Keratinocyte (primary cell): ENCODE results near the gene CES2. TPM values are rescaled to one million over a fixed set of nuclear protein-coding genes. Genes with fewer than 3 reads are reported as not detected.

Experiments used
- DNase-seq: peaks from one replicate; pipeline ENCODE4 v3.0.0-alpha.2; 2011; ENCODE audit warnings: low read depth, missing footprints, low spot score
- FAIRE-seq: peaks from 2 replicates; lab custom pipeline; 2011; peaks lifted over from hg19 to GRCh38; lab: Jason Lieb, UNC
- H2AFZ ChIP-seq: 2 replicates; pipeline ENCODE4 v1.6.0; 2012; ENCODE audit warnings: low read length, control low read depth, inconsistent platforms; ENCODE audit not compliant: control insufficient read depth
- H3K27ac ChIP-seq: 2 replicates; pipeline ENCODE4 v1.5.1; 2011; ENCODE audit warnings: low read length; ENCODE audit not compliant: control insufficient read depth, insufficient read depth
- H3K27me3 ChIP-seq: 3 replicates; pipeline ENCODE4 v1.6.0; 2011; ENCODE audit warnings: low read length; ENCODE audit not compliant: control insufficient read depth, insufficient read depth; ENCODE audit errors: extremely low read depth
- H3K36me3 ChIP-seq, 2 experiments: 2 replicates in 1 of 2; 3 replicates in 1 of 2; pipeline ENCODE4 v1.5.1; 2011; ENCODE audit warnings: low read length in 2 of 2, mild to moderate bottlenecking in 1 of 2; ENCODE audit not compliant: control insufficient read depth in 2 of 2, insufficient read depth in 2 of 2; ENCODE audit errors: extremely low read depth in 1 of 2
- H3K4me1 ChIP-seq: 3 replicates; pipeline ENCODE4 v1.5.1; 2011; ENCODE audit warnings: low read length; ENCODE audit not compliant: control insufficient read depth, insufficient read depth; ENCODE audit errors: extremely low read depth
- H3K4me2 ChIP-seq: 3 replicates; pipeline ENCODE4 v1.6.0; 2011; ENCODE audit warnings: low read depth, low read length; ENCODE audit not compliant: control insufficient read depth, insufficient read depth; ENCODE audit errors: extremely low read depth
- H3K4me3 ChIP-seq, 3 experiments: fragments of 200-600 bp in 1 of 3; sonication (generic) in 1 of 3; 2 replicates in 2 of 3; 3 replicates in 1 of 3; pipeline ENCODE4 v1.5.1; 2011 to 2016; ENCODE audit warnings: low read length in 3 of 3, mild to moderate bottlenecking in 3 of 3, control low read depth in 2 of 3, inconsistent platforms in 1 of 3, low read depth in 1 of 3, mixed read lengths in 1 of 3, mixed run types in 1 of 3, moderate library complexity in 1 of 3; ENCODE audit not compliant: control insufficient read depth in 2 of 3, insufficient read depth in 2 of 3; ENCODE audit errors: extremely low read depth in 1 of 3
- H3K79me2 ChIP-seq: 2 replicates; pipeline ENCODE4 v1.6.0; 2012; ENCODE audit warnings: low read length; ENCODE audit not compliant: control insufficient read depth, insufficient read depth
- H3K9ac ChIP-seq: 3 replicates; pipeline ENCODE4 v1.6.0; 2011; ENCODE audit warnings: low read length; ENCODE audit not compliant: control insufficient read depth, insufficient read depth; ENCODE audit errors: extremely low read depth
- H3K9me1 ChIP-seq: 3 replicates; pipeline ENCODE4 v1.6.0; 2011; ENCODE audit warnings: low read length; ENCODE audit not compliant: control insufficient read depth, insufficient read depth; ENCODE audit errors: extremely low read depth
- H3K9me3 ChIP-seq: 2 replicates; pipeline ENCODE4 v1.5.1; 2012; ENCODE audit warnings: low read depth, low read length; ENCODE audit not compliant: control insufficient read depth
- H4K20me1 ChIP-seq: 3 replicates; pipeline ENCODE4 v1.6.0; 2011; ENCODE audit warnings: low read length; ENCODE audit not compliant: control insufficient read depth, insufficient read depth; ENCODE audit errors: extremely low read depth
- EZH2 ChIP-seq: IDR thresholded peaks from one replicate; pipeline ENCODE4 v1.6.1; 2012; ENCODE audit warnings: inconsistent platforms, mild to moderate bottlenecking, low read length, moderate library complexity
- dilution Hi-C: fragments of 300-500 bp; cut with MboI; formaldehyde crosslinking; loops from one replicate; pipeline ENCODE4 v1.7.0; 2020; ENCODE audit warnings: low sequenced_read_pairs; ENCODE audit not compliant: extremely low pct_ligation_motif_present
- polyA plus RNA-seq, 5 experiments: library from polyadenylated mRNA; depleted of rRNA in 3 of 5; stranded (reverse) in 3 of 5; stranded (forward) in 1 of 5; unstranded in 1 of 5; fragments of >200 nt; gene quantifications; 1 replicate in 1 of 5; 2 replicates in 3 of 5; 3 replicates in 1 of 5; pipeline versions ENCODE4 v1.2.1 to v1.2.3, GENCODE V29; 2011 to 2012; ENCODE audit warnings: missing spikeins in 2 of 5, low read depth in 1 of 5, low replicate concordance in 1 of 5
- TF ChIP-seq, protein P1 (sequence below), 3 experiments: IDR thresholded peaks in 1 of 3; conservative IDR thresholded peaks in 1 of 3; optimal IDR thresholded peaks in 1 of 3; 2 replicates in 2 of 3; 3 replicates in 1 of 3; pipeline versions ENCODE3 to v1.5.1; 2011; ENCODE audit warnings: low read length in 3 of 3, mild to moderate bottlenecking in 3 of 3, moderate library complexity in 2 of 3, control low read depth in 1 of 3, inconsistent platforms in 1 of 3; ENCODE audit not compliant: insufficient read depth in 2 of 3; ENCODE audit errors: extremely low read depth in 1 of 3

The CES2 gene
- polyA plus RNA-seq, 1 donor (not counting 4 experiments of a cell fraction or from before 2014, with no cell fraction given): 41.6 TPM

DNA sequence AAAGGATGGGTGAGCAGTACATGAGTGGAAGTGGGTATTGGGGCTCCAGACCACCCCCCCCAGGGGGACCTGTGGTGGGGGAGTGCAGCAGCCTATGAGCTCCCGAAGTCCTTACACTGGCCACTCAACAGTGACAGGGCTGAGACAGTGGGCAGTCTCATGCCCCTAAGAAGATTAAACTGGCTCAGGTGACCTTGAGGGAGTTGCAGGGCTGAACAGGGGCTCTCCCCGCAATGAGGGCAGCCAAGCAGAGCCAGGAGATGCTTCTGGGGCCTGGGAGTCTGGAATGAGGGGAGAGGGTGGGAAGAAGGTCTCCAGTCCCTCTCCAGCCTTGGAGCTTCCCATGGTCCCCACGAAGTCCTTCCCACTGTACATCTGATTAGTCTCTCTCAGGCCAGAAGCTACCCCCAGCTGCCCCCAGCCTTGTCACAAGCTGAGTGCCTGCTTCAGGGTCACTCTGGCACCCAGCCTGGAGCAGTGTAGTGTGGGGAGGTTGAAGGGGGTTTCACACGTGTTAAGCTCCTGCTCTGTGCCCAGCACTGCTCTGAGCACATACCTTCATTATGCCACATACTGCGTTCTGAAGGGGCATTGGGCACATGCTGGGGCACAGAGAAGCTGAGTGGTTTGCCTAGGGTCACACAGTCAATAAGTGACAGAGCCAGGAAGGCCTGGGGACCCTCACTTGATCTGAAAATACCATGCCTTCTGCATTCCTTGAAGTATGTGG lies 15.6 kb upstream of the CES2 start:
- H2AFZ ChIP-seq: no peak overlapping the region
- no peak overlapping the region for H3K9ac ChIP-seq
- H3K27ac ChIP-seq: no peak overlapping the region
- H3K4me1 ChIP-seq: peaks cover 3% of the 10 kb centered on the region
- TF ChIP-seq, protein P1, sequence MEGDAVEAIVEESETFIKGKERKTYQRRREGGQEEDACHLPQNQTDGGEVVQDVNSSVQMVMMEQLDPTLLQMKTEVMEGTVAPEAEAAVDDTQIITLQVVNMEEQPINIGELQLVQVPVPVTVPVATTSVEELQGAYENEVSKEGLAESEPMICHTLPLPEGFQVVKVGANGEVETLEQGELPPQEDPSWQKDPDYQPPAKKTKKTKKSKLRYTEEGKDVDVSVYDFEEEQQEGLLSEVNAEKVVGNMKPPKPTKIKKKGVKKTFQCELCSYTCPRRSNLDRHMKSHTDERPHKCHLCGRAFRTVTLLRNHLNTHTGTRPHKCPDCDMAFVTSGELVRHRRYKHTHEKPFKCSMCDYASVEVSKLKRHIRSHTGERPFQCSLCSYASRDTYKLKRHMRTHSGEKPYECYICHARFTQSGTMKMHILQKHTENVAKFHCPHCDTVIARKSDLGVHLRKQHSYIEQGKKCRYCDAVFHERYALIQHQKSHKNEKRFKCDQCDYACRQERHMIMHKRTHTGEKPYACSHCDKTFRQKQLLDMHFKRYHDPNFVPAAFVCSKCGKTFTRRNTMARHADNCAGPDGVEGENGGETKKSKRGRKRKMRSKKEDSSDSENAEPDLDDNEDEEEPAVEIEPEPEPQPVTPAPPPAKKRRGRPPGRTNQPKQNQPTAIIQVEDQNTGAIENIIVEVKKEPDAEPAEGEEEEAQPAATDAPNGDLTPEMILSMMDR (optimal IDR thresholded peaks at IDR 0.05 in 1 of 3, IDR thresholded peaks at IDR 0.05 in 1 of 3, conservative IDR thresholded peaks at IDR 0.05 in 1 of 3; ENCODE audit: extremely low read depth in 1 of 3, insufficient read depth in 2 of 3, low read length in 3 of 3): no peak
- TF ChIP-seq EZH2: no peak
- H3K36me3 ChIP-seq: no peaks in the 10 kb centered on the region
- no peak for FAIRE-seq
- no peaks in the 10 kb centered on the region for H4K20me1 ChIP-seq
- no peaks in the 10 kb centered on the region for H3K9me3 ChIP-seq
- H3K79me2 ChIP-seq: no peaks in the 10 kb centered on the region
- peaks cover 30% of the 10 kb centered on the region for H3K27me3 ChIP-seq
- H3K4me3 ChIP-seq: no peak overlapping the region
- no peak for DNase-seq
- dilution Hi-C loops: no loop called here
- no peak overlapping the region for H3K4me2 ChIP-seq
- H3K9me1 ChIP-seq: no peaks in the 10 kb centered on the region

DNA sequence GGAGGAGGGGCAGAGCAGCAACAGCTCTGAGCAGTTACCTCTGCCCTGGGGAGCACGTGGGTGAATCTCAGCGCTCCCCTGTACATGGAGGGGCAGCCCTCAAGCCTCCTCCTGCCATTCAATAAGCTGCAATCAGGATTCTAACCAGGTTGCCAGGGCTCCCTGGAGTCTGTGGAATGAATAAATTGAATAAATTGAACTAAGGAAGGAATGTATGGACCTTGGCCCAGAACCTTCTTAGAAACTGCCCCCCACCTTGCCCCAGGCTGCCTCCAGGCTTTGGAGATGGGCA lies 15.1 kb upstream of the CES2 start:
- H3K36me3 ChIP-seq: no peaks in the 10 kb centered on the region
- H3K27ac ChIP-seq: no peak overlapping the region
- DNase-seq: no peak
- H3K4me2 ChIP-seq: no peak overlapping the region
- H4K20me1 ChIP-seq: no peaks in the 10 kb centered on the region
- peaks cover 36% of the 10 kb centered on the region for H3K27me3 ChIP-seq
- H3K79me2 ChIP-seq: no peaks in the 10 kb centered on the region
- no peaks in the 10 kb centered on the region for H3K9me1 ChIP-seq
- TF ChIP-seq, protein P1 (optimal IDR thresholded peaks at IDR 0.05 in 1 of 3, IDR thresholded peaks at IDR 0.05 in 1 of 3, conservative IDR thresholded peaks at IDR 0.05 in 1 of 3; ENCODE audit: extremely low read depth in 1 of 3, insufficient read depth in 2 of 3, low read length in 3 of 3): no peak
- no peak for TF ChIP-seq EZH2
- no peak overlapping the region for H3K9ac ChIP-seq
- H3K9me3 ChIP-seq: no peaks in the 10 kb centered on the region
- no peak overlapping the region for H2AFZ ChIP-seq
- H3K4me1 ChIP-seq: peaks cover 3% of the 10 kb centered on the region
- dilution Hi-C loops: no loop called here
- no peak for FAIRE-seq
- no peak overlapping the region for H3K4me3 ChIP-seq
